HG02623 (cell line): ENCODE measurements around the gene ATL1.
"Not testable (repeated sequence)": the region's sequence is repeated elsewhere in the genome, so short reads cannot be mapped to it uniquely, and the experiment has no call there.

Experiments used
- ATAC-seq: cut with Tn5 transposase; IDR thresholded peaks from one replicate; pipeline ENCODE4 v1.9.1; 2021; ENCODE audit warnings: moderate library complexity; ENCODE audit not compliant: unreplicated experiment

The ATL1 gene

DNA sequence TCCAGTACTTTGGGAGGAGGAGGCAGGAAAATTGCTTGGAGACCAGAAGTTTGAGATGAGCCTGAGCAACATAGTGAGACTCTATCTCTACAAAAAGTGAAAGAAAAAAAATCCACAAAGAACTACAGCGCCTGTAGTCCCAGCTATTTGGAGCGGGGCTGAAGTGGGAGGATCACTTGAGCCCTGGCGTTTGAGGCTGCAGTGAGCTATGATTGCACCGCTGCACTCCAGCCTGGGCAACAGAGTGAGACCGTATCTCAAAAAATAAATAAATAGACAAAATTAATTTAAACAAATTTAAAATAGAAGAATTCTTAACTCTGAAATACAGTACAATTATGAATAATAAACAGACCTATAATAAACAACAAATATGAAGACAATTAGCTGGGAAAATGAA is 40.9 kb downstream of the ATL1 start:
- ATAC-seq = no peak

DNA sequence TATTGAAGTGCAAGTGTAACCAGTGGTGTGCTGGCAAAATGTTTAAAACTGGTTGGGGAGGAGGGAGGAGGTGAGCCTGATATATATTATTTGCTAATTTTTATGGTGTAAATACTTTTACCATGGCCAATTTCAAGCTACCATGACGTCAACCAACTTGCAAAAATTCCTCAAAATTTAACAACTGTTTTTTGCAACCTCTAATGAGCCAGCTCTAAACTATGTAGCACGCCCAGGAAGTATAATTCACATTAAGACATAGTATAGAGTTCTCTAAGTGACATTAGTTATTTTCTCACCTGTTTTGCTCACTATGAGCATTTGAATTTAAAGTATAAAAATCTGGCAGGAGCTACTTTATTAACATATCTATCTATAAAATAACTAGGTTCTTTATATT is 41.4 kb downstream of the ATL1 start:
- no peak for ATAC-seq

DNA sequence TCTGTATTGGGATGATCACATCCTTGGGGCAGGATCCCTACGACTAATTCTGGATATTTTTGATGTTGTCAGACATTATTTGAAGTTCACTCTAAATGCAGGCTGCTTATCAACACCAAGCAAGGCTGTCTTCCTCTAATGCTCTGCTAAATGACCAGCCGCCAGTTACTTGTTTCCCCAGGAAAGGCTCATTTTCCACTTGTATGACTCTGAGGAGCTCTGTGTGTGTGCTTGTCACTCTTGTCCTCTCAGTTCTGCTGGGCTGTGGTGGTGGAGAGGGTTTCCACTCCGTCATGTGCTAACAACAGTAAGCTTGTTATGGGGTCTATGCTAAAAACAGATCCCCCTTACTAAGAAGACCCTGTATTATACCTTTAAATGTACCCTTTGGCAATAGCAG is 42.1 kb downstream of the ATL1 start:
- ATAC-seq = no peak

DNA sequence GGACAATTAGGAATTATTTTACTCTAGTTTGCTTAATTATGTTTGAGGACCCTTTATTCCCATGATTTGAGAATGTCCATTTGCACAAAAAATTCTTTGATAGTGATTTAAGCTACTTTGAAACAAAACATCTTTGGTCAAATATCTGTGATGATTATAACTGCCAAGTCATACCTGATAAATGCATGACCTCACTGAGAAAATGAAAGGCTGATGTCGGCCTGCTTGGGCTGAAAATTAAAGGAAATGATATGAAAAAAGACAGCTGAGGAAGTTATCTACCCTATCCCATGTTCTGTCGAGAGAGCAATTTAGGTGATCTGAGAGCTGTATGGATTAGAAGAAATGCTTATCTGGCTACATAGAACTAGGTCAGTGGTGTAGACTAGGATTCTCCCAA is 43.6 kb downstream of the ATL1 start:
- no peak for ATAC-seq

DNA sequence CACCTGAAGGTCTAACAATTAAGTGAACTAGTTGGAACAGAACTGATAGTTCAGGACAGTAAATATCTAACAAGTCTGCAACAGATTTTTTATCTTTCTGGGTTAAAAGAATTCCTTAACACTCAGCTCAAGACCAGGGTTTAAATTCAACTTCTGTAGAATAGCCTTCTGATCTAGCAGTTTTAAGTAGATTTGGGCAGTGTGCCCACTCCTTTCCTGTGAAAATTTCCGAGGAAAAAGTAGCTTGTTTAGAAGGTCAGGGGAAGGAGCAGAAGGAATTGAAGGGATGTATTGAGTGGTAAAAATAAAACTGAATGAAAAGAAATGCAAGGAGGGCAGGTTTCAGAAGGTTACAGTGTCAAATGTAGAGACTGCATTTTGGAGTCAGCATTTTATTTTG is 45.8 kb downstream of the ATL1 start:
- ATAC-seq = no peak

DNA sequence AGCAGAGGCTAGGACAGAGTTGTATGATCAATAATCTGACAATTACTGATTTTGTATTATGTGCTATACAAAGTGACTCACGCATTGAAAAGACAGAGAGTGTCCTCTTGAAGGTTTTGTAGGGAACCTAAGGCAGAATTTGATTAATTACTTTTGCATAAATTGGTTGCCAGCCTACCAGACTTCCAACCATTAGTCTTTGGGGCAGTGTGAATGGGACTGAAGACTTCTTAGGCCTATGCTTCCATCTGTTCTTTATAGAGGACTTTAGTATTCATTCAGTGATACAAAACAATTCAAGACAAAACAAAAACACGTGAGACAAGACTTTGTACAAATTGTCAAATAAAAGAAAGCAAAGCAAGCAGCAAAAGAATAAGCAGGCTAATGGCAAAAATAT is 46.5 kb downstream of the ATL1 start:
- no peak for ATAC-seq

DNA sequence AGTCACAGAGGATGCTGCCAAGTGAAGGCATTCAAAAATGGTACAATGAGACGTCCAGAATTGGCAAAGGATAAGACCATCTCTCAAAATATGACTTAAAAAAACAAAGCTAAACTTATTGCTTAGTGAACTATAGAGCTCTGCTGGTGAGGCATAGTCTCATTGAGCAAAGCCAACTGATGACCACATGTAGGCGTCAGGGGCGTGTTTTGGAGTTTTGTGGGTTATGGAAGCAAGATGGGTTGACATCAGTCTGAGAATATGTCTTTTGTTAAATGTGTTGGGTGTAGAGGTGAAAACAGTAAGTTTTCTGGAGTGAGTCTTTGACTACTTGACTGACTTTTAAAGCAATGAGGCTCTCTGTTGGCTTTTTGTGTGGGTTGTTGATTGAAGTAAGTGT is 47.2 kb downstream of the ATL1 start:
- ATAC-seq = no peak

DNA sequence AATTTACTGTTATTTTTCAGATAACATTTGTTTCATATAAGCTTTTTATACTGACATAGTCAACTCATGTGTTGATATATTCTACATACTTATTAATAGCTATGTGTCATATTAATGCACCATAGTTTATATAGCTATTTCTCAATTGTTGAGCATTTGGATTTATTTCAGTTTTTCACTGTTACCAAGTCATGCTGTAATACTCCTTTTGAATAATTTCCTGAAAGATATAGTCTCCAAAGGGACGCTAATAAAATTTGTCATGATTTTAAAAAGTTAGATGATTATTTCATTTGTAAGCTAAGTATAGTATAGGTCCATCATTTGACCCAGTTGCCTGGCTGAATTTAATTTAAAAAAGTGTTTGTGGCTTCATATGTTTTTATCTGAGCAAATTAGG is 47.8 kb downstream of the ATL1 start:
- ATAC-seq = no peak

DNA sequence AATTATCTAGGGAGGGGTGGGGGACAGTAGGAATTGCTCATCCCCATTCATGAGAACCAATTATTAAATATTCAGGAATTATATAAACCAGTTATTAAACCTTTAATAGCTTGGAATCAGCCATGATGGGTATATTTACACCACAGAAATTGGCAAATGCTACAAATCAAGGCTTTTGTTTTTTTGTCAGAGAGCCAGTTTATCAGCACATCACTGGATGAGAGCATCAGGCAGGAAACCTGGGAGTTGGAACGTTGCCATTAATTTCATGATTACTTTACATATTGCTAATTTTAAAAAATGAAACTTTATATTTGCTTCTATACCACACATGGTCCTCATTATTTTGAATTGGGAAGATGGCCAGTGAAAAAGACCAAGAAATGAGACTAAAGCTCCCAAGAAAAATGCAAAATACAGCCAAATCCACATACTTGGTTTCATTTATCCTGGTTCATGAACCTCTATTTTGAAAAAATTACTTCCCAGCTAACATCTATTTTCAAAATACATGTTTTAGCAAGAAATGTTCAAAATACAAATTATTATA is 48.4 kb downstream of the ATL1 start:
- ATAC-seq = no peak

DNA sequence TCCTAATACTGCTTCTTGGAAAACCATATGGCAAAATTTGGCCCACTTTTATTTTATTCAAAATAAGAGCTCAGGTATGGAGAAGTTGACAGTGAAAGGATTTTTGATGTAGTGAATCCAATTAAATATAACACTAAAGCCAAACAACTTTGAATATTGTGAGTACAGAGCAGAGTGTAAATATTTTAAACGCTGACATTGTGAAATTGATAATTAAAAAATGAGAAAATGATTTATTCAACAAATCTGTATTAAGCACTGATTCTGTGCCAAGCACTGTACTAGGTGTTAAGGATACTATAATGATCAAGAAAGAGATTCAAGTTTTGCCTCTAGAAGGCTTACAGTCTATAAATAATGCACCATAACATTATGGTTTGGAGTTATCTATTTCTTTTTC is 50.5 kb downstream of the ATL1 start:
- no peak for ATAC-seq

DNA sequence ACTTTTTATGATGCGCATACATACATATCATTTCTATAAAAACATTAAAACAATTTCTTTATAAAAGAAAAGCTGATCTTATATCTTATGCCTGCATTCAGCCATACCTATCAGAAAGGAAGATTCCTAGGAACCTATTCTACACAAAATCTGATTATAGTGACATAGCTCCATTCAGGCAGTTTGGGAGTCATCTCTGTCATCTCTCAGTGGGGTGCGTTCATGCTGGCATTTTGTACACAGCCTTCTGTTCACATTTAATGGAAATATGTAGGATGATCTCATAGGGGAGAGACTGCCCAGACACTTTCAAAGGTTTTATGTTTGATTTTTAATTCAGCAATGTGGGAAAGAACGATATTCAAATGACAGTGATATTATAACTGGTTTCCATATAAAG is 52.9 kb downstream of the ATL1 start:
- no peak for ATAC-seq

DNA sequence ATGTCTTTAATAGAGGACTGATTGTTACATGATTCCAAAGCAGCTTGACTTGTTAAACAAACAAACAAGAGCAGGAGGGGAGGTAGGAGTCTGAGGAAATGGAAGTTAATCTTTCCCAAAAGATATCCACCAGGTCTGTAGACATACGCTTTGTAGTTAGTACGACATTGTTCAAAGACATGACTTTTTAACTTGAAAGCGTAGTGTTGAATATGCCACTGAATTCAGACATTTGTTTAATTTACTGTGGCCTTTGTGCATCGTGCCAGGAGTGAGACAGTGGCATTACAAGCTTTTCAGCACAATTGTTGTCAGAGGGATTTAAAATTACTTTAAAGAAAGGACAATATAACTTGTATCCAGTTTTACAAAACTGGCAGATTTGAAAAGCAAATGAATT is 55.1 kb downstream of the ATL1 start:
- no peak for ATAC-seq

DNA sequence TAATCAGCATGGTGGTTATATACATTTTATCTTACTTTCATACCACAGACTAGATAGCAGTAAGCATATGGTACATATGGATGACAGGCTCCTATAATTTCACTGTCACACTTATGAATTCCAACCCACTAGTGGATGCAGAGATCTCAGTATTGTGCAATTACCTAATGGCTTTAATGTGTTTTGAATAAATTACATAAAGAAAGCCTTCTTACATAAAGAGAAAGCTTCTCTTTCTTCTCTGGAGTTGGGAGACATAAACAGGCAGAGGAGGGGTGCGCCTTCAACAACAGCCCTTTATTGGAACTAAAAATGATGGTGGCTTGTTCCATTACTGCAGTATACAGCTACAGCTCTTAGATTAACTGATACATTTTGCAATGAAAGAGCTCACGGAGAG is 55.6 kb downstream of the ATL1 start:
- ATAC-seq = no peak

DNA sequence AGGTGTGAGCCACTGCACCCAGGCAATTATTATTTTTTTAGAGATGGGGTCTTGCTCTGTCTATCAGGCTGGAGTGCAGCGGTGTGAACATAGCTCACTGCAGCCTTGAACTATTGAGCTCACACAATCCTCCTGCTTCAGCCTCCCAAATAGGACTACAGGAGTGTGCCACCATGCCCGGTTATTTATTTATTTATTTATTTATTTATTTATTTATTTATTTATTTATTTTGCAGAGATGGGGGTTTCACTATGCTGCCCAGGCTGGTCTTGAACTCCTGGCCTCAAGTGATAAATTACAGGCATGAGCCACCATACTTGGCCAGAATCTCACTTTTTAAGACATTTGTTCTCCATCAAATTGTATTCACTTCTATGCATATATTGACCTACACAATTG is 56.3 kb downstream of the ATL1 start:
- ATAC-seq = no peak

DNA sequence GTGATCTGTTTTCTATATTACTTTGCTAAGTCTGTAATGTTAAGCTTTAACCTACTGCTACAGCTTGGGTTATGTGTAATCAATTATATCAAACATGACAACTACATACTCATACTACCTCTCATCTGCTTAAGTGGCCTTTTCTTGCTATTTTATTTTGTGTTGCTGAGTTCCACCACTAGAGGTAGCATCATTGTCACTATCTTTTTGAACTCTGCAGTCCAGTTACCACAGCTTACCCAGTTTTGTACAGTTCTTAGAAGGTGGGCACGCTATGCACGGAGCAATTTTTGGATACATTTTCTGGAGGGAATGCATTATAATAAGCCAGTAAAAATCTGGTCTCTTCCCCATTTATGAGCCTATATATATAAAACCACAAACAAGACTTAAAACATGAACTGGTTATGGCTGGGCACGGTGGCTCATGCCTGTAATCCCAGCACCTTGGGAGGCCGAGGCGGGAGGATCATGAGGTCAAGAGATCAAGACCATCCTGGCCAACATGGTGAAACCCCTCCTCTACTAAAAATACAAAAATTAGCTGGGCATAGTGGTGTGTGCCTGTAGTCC is 59.7 kb downstream of the ATL1 start:
- ATAC-seq = no peak

DNA sequence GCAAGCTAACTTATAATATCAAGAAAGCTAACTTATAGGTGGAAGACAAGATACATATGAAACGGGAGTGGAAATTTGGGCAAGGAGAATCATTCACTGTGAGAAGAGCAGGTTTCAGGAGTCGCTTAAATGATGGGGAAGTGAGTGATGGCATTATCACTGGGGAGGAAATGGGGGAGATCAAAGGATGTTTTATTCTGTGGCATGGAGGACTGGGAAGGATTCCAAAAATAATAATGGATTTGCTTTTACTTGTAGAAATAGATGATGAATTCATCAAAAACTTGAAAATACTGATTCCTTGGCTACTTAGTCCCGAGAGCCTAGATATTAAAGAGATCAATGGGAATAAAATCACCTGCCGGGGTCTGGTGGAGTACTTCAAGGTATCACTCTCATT is 60.4 kb downstream of the ATL1 start:
- ATAC-seq = no peak

DNA sequence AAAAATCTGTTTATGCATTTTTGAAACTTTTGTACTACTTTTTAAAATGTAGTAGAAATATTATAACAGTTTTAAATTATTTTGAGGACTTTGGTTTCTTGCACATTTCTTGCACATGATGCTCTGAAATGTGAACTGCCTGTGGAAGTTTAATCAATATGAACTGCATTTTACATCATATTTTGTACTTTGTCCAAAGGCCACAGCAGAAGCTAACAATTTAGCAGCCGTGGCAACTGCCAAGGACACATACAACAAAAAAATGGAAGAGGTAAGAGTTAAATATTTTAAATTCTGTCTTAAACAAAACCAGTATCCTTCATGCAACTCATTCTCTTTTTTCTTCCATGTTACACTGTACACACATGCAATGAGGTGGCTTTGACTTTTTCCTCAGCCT is 63.0 kb downstream of the ATL1 start:
- no peak for ATAC-seq

DNA sequence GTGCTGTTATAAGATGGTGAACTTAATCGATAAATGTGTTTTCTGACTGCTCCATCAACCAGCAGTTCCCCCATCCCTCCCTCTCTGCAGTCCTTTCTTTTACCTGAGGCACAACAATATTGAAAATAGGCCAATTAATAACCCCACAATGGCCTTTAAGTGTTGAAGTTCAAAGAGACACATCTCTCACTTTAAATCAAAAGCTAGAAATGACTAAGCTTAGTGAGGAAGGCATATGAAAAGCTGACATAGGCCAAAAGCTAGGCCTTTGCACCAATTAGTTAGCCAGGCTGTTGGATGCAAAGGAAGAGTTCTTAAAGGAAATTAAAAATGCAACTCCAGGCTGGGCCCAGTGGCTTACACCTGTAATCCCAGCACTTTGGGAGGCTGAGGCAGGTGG is 64.5 kb downstream of the ATL1 start:
- no peak for ATAC-seq

DNA sequence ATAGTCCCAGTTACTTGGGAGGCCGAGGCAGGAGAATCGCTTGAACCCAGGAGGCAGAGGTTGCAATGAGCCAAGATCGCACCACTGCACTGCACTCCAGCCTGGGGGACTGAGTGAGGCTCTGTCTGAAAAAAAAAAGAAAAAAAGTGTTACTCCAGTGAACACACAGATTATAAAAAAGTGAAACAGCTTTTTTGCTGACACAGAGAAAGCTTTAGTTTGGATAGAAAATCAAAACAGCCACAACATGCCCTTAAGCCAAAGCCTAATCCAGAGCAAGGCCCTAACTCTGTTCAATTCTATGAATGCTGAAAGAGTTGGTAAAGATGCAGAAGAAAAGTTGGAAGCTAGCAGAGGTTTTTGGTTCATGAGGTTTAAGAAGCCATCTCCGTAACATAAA is 65.0 kb downstream of the ATL1 start:
- ATAC-seq = not testable (repeated sequence)

DNA sequence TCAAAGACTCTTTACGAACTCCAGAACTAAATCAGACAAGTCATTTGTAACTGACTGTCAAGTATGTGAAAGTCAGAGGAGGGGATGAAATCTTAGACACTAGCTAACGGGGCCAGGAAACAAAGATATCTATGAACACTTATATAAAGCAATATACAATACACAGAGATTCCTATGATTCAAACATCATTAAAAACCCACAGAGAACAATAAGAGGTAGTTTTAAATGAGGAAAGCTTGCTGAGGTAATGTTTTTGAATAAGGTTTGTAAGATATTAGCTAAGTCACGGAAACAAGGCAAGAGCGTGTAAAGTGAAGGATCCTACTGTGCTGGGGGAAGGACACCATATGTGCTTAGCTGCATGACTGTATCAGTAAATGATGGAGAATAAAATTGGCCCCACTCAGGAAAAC is 71.5 kb downstream of the ATL1 start:
- no peak for ATAC-seq

DNA sequence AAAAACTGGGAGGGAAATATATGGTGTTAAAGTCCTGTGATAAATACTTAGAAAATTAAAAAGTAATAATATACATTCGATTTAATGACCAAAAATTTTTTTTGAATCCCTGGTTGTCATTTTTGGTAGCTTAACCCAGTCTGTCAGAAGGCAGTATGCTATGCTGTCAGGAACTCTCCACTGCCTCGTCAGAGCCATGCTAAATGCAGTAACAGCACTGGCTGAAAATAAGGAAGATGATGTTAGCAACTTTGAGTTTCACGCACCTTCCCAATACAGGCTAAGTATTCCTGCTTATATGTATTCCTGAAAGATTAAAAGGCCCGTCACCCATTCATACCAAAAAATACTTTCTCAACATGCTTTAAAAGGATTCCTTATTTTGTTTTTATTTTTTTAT is 74.0 kb downstream of the ATL1 start:
- no peak for ATAC-seq

DNA sequence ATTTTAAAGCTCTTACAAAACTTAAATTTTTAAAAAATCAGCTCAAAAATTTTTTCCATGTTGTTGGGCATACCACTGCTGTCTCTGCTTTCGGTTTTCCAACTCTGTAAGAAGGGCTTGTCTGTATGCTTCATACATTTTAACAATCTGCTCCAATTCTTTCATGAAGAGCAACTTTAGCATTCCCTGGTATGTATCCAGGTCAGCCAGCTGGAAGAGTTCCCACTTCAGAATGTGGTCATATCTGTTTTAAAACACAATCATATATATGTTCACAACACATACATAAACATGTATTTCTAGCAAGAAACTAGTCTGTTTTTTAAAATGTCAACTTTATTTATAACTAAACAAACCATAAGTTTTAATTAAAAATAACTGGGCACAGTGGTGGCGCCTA is 75.2 kb downstream of the ATL1 start:
- no peak for ATAC-seq

DNA sequence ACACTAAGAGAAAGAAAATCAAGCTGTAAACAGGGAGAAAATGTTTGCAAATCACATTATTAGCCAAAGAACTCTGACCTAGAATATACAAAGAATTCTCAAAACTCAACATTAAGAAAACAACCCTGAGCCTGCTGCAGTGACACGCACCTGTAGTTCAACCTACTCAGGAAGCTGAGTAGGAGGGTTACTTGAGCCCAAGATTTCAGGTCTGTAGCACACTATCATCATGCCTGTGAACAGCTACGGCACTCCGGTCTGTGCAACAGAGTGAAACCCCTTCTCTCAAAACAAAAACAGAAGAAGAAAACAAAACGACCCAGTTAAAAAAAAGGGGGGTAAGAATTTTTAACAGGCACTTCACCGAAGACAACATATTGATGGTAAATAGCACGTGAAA is 87.3 kb downstream of the ATL1 start:
- peak; percentile 93 for ATAC-seq

DNA sequence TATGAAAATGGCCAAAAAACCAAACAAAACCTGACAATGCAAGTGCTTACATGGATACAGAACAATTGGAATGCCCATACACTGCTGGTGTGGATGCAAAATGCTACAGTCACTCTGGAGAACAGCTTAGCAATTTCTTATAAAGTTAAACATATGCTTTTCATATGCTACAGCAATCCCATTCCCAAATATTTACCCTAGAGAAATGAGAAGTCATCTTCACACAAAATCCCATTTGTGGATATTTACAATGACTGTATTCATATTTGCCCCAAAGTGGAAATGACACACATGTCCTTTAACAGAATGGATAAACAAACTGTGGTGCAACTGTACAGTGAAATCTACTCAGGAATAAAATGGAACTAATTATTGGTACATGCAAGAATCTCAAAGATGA is 87.8 kb downstream of the ATL1 start:
- ATAC-seq = no peak
